Astrocyte of the spinal cord (primary cell): ENCODE measurements around the gene SHROOM3.

Experiments used
- DNase-seq: peaks from one replicate; pipeline ENCODE4 v3.0.0; 2011; ENCODE audit warnings: low read depth, low spot score
- H3K4me3 ChIP-seq: 2 replicates; pipeline ENCODE4 v1.5.1; 2011; ENCODE audit warnings: low read depth, mild to moderate bottlenecking, low read length, moderate library complexity
- CTCF ChIP-seq: IDR thresholded peaks from 2 replicates; pipeline ENCODE4 v1.5.1; 2012; ENCODE audit warnings: low read depth, mild to moderate bottlenecking, low read length, inconsistent platforms
- in situ Hi-C: cut with HindIII; loops from 2 replicates; pipeline ENCODE4 v1.10.0; 2017; ENCODE audit warnings: low sequenced_read_pairs

SHROOM3 gene

GRCh38 chr4:76434901-76435527 lies at the start of gene SHROOM3:
Gene SHROOM3 (plus strand): TSS chr4:76435229. CDS start chr4:76436053, 824 bp downstream.
- peak; percentile 51 for DNase-seq
- peak within 1 kb of the TSS; percentile 32 for H3K4me3 ChIP-seq
- TF ChIP-seq CTCF, result no peak
- in situ Hi-C loops, result no loop called here

GRCh38 chr4:76385974-76386373 lies 49.1 kb upstream of the SHROOM3 start:
- H3K4me3 ChIP-seq, result no peak overlapping the region
- DNase-seq, result no peak
- in situ Hi-C loops, result no loop called here
- no peak for TF ChIP-seq CTCF

- in situ Hi-C loops, result no loop called here
- DNase-seq, result no peak
- no peak for TF ChIP-seq CTCF
- H3K4me3 ChIP-seq, result no peak overlapping the region
Observed at GRCh38 chr4:76386566-76387305, 48.3 kb upstream of the SHROOM3 start.

GRCh38 chr4:76388160-76388908 lies 46.7 kb upstream of the SHROOM3 start:
- H3K4me3 ChIP-seq, result no peak overlapping the region
- peak; percentile 1 for DNase-seq
- in situ Hi-C loops, result no loop called here
- no peak for TF ChIP-seq CTCF

- no peak overlapping the region for H3K4me3 ChIP-seq
- DNase-seq, result no peak
- TF ChIP-seq CTCF, result no peak
- in situ Hi-C loops, result no loop called here
Observed at GRCh38 chr4:76401654-76402053, 33.4 kb upstream of the SHROOM3 start.

GRCh38 chr4:76406081-76406480 lies 28.9 kb upstream of the SHROOM3 start:
- no peak for DNase-seq
- in situ Hi-C loops, result no loop called here
- TF ChIP-seq CTCF, result no peak

More at GRCh38 chr4:76406081-76406480, 28.9 kb upstream of the SHROOM3 start:
- no peak overlapping the region for H3K4me3 ChIP-seq
